Measurements from ENCODE around the gene ASTL. TPM values are rescaled to one million over a fixed set of nuclear protein-coding genes. Genes with fewer than 3 reads are reported as not detected.

ASTL gene
- total and polyA plus RNA-seq, 2 of the 13 experiments (the other 11 are each of a cell fraction or from before 2014, with no cell fraction given), result not detected

DNA sequence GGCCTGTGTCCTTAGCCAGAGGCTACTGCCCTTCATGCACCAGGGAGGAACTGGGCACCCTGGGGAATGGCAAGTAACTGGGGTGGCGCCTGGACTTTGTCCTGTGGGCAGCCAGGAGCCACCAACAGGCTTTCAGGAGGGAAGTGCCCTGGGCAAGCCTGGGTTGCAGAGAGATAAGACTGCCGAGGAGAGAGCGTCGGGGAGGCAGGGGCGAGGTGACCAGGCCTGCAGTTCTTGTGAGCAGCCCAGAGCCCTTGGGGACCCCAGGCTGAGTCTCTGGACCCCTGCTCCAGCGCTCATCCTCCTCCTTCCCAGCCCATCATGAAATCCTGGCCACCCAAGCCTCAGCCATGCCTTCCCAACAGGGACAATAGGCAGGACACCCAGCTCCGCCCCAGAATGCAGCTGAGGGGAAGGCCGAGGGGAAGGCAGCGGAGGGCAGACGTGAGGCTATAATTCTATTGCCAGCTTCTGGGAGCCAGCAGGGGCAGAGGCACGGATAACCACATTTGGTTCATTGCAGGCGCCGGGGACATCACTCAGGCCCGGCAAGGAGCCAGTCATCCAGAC lies 47.1 kb downstream of the ASTL start:
- Histone ChIP-seq H3K4me2 (ENCODE audit: low read depth, low read length) (no peak overlapping the region), H3K9ac (ENCODE audit: insufficient read depth, low read depth, low read length) (no peak overlapping the region), H3K9me3 (ENCODE audit: low read length) (no peaks in the 10 kb centered on the region), H4K20me1 (ENCODE audit: insufficient read depth, low read length) (no peaks in the 10 kb centered on the region), H3K4me1 (ENCODE audit: insufficient read depth, low read length) (peaks cover 14% of the 10 kb centered on the region), H3K36me3 (replicated peaks in 1 of 2; ENCODE audit: control insufficient read depth in 1 of 2, insufficient read depth in 2 of 2, low read length in 2 of 2) (no peaks in the 10 kb centered on the region), H3K27ac (ENCODE audit: extremely low read length, insufficient read depth, low read length) (no peak overlapping the region), H3K4me3 (replicated peaks in 1 of 3; ENCODE audit: insufficient read depth in 1 of 3, low read depth in 2 of 3, low read length in 3 of 3) (no peak overlapping the region), H2AFZ (ENCODE audit: low read length) (no peak overlapping the region), H3K79me2 (ENCODE audit: insufficient read depth, low read length) (no peaks in the 10 kb centered on the region), H3K27me3 (ENCODE audit: control insufficient read depth in 1 of 2, insufficient read depth in 2 of 2, low read length in 2 of 2) (peaks cover 4 to 37% of the 10 kb centered on the region in 2 experiments)
- POLR2A ChIA-PET, result no interaction called here
- no peak for DNase-seq (ENCODE audit: low spot score)
- intact Hi-C loops (cut with micrococcal nuclease; ENCODE audit: unreplicated experiment), result no loop called here
- no TSS peak for BruUV-seq (replicated peaks)
- 53% methylated on average over 12 of the region's 14 CpGs for whole genome bisulfite sequencing (ENCODE audit: low lambda C conversion rate)
- no peak for FAIRE-seq
- in situ Hi-C loops (cut with HindIII; ENCODE audit: extremely low pct_ligation_motif_present, low pct_unique_long_range_greater_than_20kb), result no loop called here
- TF ChIP-seq, protein P1, sequence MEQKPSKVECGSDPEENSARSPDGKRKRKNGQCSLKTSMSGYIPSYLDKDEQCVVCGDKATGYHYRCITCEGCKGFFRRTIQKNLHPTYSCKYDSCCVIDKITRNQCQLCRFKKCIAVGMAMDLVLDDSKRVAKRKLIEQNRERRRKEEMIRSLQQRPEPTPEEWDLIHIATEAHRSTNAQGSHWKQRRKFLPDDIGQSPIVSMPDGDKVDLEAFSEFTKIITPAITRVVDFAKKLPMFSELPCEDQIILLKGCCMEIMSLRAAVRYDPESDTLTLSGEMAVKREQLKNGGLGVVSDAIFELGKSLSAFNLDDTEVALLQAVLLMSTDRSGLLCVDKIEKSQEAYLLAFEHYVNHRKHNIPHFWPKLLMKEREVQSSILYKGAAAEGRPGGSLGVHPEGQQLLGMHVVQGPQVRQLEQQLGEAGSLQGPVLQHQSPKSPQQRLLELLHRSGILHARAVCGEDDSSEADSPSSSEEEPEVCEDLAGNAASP (CRISPR knock-in tag; IDR thresholded peaks at IDR 0.05; ENCODE audit: borderline replicate concordance), result no peak
- 0 out of 2 replicates have a peak, but pooled peaks have one; percentile 44 for TF ChIP-seq HNRNPL (IDR thresholded peaks at IDR 0.05; ENCODE audit: low read depth, low read length)
- no peak for TF ChIP-seq JUND (CRISPR knock-in tag; IDR thresholded peaks at IDR 0.05)
- no peak for TF ChIP-seq SOX6 (IDR thresholded peaks at IDR 0.05)
- TF ChIP-seq SOX6 (CRISPR knock-in tag; IDR thresholded peaks at IDR 0.05), result no peak
- no peak for ATAC-seq
- CTCF ChIA-PET (ENCODE audit: low intra/inter-chr PET ratio, low total read pairs), result no interaction called here

DNA sequence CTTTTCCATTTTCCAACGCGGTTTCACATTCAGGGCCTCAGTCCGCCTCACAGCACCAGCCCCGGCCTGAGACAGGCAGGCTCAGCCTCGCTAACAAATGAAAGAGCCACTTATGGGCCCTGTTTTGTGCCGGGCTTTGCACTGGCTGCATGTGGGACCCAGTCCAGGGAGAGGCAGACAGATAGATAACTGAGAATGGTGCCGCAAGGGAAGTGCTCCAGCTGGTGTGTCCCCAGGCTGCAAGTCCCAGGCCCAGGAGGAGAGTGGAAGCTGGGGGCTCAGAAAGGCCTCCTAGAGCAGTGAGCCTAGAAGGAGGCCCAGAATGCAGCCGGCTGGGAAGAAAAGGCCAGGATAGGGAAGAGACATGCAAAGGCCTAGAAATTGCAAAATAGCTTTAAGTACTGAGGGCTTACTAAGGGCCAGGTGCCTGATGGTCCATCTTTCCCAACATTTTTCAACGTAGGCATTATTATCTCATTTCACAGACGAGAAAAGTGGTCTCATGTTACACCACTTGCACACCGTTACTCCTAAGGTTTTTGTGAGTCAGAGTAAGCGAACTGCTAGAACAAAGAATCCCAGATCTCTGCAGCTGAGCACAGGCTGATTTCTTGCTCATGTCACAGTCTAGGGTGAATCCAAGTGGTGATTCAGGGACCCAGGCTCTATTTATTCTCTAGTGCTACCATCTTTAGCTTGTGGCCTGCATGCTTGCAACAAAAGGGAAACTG lies 47.9 kb downstream of the ASTL start:
- 41% methylated on average over 12 of the region's 12 CpGs for WGBS (ENCODE audit: low lambda C conversion rate)

More for the DNA sequence above, 47.9 kb downstream of the ASTL start:
- Histone ChIP-seq H3K4me3 (replicated peaks in 1 of 3; ENCODE audit: insufficient read depth in 1 of 3, low read depth in 2 of 3, low read length in 3 of 3) (peak overlapping the region in 1 of 3 experiments; percentile 32; a peak in 1 of 6 replicates), H3K27ac (ENCODE audit: extremely low read length, insufficient read depth, low read length) (no peak overlapping the region), H3K9me3 (ENCODE audit: low read length) (no peaks in the 10 kb centered on the region), H3K79me2 (ENCODE audit: insufficient read depth, low read length) (no peaks in the 10 kb centered on the region), H3K4me2 (ENCODE audit: low read depth, low read length) (peak overlapping the region; percentile 15), H3K9ac (ENCODE audit: insufficient read depth, low read depth, low read length) (peak overlapping the region; percentile 10; the same call in 1 of the 2 replicates), H2AFZ (ENCODE audit: low read length) (no peak overlapping the region), H3K27me3 (ENCODE audit: control insufficient read depth in 1 of 2, insufficient read depth in 2 of 2, low read length in 2 of 2) (peaks cover 4 to 37% of the 10 kb centered on the region in 2 experiments), H4K20me1 (ENCODE audit: insufficient read depth, low read length) (no peaks in the 10 kb centered on the region), H3K36me3 (replicated peaks in 1 of 2; ENCODE audit: control insufficient read depth in 1 of 2, insufficient read depth in 2 of 2, low read length in 2 of 2) (no peaks in the 10 kb centered on the region), H3K4me1 (ENCODE audit: insufficient read depth, low read length) (peaks cover 14% of the 10 kb centered on the region)
- ATAC-seq (peak; percentile 50), FAIRE-seq (peak; percentile 59), DNase-seq (ENCODE audit: low spot score) (no peak)
- intact Hi-C loops (cut with micrococcal nuclease; ENCODE audit: unreplicated experiment) (no loop called here), in situ Hi-C loops (cut with HindIII; ENCODE audit: extremely low pct_ligation_motif_present, low pct_unique_long_range_greater_than_20kb) (no loop called here)
- peak; percentile 52; the same call in 1 of the 2 replicates for TF ChIP-seq ZNF12 (CRISPR knock-in tag; IDR thresholded peaks at IDR 0.05)
- no peak for TF ChIP-seq TCF12 (IDR thresholded peaks at IDR 0.05)
- no peak for TF ChIP-seq TCF12 (CRISPR knock-in tag; IDR thresholded peaks at IDR 0.05)
- POLR2A ChIA-PET, result no interaction called here
- CTCF ChIA-PET (ENCODE audit: low intra/inter-chr PET ratio, low total read pairs), result no interaction called here
- no TSS peak for BruUV-seq (replicated peaks)
